Glutamatergic neuron (in vitro differentiated cells): ENCODE measurements around the gene MAP3K1. TPM values are rescaled to one million over a fixed set of nuclear protein-coding genes. Genes with fewer than 3 reads are reported as not detected.
"Not testable (repeated sequence)": the region's sequence is repeated elsewhere in the genome, so short reads cannot be mapped to it uniquely, and the experiment has no call there.

Source experiments
- DNase-seq: peaks from one replicate; pipeline ENCODE4 v3.0.0; 2022
- H3K27ac Mint-ChIP-seq: one replicate; pipeline ENCODE4 v1.8.0; 2020; ENCODE audit warnings: mild to moderate bottlenecking, mixed read lengths, inconsistent platforms; ENCODE audit not compliant: unreplicated experiment
- H3K27me3 Mint-ChIP-seq: one replicate; pipeline ENCODE4 v1.8.0; 2020; ENCODE audit warnings: mild to moderate bottlenecking, moderate library complexity, mixed read lengths, inconsistent platforms; ENCODE audit not compliant: unreplicated experiment
- H3K36me3 Mint-ChIP-seq: one replicate; pipeline ENCODE4 v1.8.0; 2020; ENCODE audit warnings: mild to moderate bottlenecking, mixed read lengths, inconsistent platforms; ENCODE audit not compliant: unreplicated experiment
- H3K4me1 Mint-ChIP-seq: one replicate; pipeline ENCODE4 v1.8.0; 2020; ENCODE audit warnings: mild to moderate bottlenecking, low read depth, mixed read lengths, inconsistent platforms; ENCODE audit not compliant: unreplicated experiment
- H3K4me3 Mint-ChIP-seq: one replicate; pipeline ENCODE4 v1.8.0; 2020; ENCODE audit warnings: mild to moderate bottlenecking, mixed read lengths, inconsistent platforms; ENCODE audit not compliant: unreplicated experiment
- H3K9me3 Mint-ChIP-seq: one replicate; pipeline ENCODE4 v1.8.0; 2020; ENCODE audit warnings: mild to moderate bottlenecking, moderate library complexity, mixed read lengths, inconsistent platforms; ENCODE audit not compliant: unreplicated experiment
- total RNA-seq: library from RNA; stranded (reverse); fragmentation: NEBNext Ultra II Directional; extraction: Animal tissue kit (Norgen Biotek cat#: 25700); gene quantifications from one replicate; pipeline ENCODE4 v1.2.1, GENCODE V29; 2021; ENCODE audit not compliant: unreplicated experiment
- TF ChIP-seq, protein P1 (sequence below): fragments of 200-600 bp; sonication (generic); IDR thresholded peaks from one replicate; pipeline ENCODE4 v1.5.0; 2021; ENCODE audit not compliant: partially characterized antibody, unreplicated experiment

The MAP3K1 gene
- total RNA-seq, 1 donor from 2014 or later = 10.1 TPM

DNA sequence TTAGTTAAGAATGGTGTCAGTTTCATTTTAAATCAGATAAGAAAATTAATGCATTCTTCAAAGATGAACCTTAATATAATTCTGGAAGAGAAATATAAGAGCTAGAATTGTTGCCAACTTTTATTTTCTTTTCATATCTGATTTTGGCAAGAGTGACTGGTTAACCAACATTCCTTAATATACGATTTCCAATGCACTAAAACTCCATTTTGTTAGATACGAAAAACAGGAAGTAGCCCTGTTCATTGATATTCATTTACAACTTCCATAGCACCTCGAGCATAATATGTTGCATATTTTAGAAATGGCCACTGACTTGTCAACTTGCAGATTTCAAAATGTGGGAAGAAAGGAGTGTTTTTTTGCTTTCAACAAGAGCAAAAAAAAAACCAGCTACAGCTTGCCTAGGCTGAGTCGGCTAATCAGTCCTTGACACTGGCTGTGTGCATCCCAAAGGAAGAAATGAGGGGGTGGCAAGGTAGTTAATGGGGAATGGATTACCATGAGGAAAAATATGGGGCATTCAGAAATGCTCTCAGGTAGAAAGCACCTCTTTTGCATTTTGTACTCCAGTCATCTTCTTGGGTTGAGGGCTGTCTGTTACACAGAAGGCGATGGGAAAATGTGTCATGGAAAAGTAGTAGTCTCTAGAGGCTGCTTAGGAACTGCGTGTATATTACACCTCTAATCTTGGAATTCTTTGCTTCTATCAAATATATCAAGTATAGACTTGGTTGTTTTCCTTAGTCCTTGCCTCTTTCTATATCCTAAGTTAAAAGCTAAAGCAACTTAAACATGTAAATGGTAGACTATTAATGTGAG is 3.9 kb downstream of the MAP3K1 start:
- Mint-ChIP-seq H3K36me3 (no peaks in the 10 kb centered on the region), H3K27ac (no peak overlapping the region), H3K27me3 (peaks cover 8% of the 10 kb centered on the region), H3K4me3 (no peak overlapping the region), H3K4me1 (peaks cover 14% of the 10 kb centered on the region), H3K9me3 (no peaks in the 10 kb centered on the region)
- TF ChIP-seq, protein P1, sequence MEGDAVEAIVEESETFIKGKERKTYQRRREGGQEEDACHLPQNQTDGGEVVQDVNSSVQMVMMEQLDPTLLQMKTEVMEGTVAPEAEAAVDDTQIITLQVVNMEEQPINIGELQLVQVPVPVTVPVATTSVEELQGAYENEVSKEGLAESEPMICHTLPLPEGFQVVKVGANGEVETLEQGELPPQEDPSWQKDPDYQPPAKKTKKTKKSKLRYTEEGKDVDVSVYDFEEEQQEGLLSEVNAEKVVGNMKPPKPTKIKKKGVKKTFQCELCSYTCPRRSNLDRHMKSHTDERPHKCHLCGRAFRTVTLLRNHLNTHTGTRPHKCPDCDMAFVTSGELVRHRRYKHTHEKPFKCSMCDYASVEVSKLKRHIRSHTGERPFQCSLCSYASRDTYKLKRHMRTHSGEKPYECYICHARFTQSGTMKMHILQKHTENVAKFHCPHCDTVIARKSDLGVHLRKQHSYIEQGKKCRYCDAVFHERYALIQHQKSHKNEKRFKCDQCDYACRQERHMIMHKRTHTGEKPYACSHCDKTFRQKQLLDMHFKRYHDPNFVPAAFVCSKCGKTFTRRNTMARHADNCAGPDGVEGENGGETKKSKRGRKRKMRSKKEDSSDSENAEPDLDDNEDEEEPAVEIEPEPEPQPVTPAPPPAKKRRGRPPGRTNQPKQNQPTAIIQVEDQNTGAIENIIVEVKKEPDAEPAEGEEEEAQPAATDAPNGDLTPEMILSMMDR = no peak
- DNase-seq = no peak

- not testable (repeated sequence) for H3K9me3 Mint-ChIP-seq, H3K36me3 Mint-ChIP-seq, H3K27ac Mint-ChIP-seq, H3K27me3 Mint-ChIP-seq, H3K4me3 Mint-ChIP-seq, DNase-seq
- peaks cover 14% of the 10 kb centered on the region for H3K4me1 Mint-ChIP-seq
Measured at GRCh38 chr5:56821868-56822267, 6.5 kb downstream of the MAP3K1 start.

DNA sequence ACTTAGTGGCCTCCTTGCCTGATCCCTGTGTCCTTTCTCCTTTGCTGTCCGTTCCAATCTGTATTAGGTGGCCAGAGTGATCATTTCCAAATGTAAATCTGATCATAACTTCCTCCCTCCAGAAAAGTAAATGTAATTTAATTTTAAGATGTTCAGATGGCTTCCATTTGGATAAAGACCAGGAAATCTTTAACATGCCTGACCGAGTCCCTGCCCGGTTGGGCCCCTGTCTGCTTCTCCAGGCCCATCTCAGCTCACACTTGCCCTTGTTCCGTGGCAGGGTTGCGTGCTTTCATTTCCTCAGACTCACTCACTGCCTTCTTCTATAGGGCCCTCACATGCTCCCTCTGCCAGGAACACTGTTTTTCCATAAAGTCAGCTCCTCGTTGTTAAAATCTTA is 7.6 kb downstream of the MAP3K1 start:
- Mint-ChIP-seq H3K27ac (no peak overlapping the region), H3K4me1 (peaks cover 8% of the 10 kb centered on the region), H3K9me3 (no peaks in the 10 kb centered on the region), H3K4me3 (no peak overlapping the region), H3K36me3 (no peaks in the 10 kb centered on the region), H3K27me3 (no peaks in the 10 kb centered on the region)
- TF ChIP-seq, protein P1 = no peak
- DNase-seq = no peak

DNA sequence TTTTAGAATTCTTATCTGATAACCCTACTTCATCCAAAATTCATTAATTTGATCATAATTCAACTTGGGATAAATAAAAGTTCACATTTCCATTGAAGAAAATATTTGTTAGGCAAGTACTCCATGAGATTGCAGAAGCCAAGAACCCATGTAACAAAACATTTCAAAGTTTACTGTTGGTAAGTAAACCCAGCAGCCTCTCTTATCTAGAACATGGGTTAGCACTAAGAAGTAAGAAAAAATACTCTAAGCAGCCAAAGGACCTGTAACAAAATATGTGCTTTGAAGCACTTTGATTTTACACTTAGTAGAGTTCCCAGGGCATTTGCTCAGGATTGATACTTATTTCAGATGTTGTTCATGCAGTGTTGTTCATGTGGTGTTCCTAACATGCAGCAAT is 8.7 kb downstream of the MAP3K1 start:
- no peak for DNase-seq
- Mint-ChIP-seq H3K4me1 (peaks cover 8% of the 10 kb centered on the region), H3K27me3 (no peaks in the 10 kb centered on the region), H3K4me3 (no peak overlapping the region), H3K27ac (no peak overlapping the region), H3K9me3 (no peaks in the 10 kb centered on the region), H3K36me3 (no peaks in the 10 kb centered on the region)
- TF ChIP-seq, protein P1 = no peak

- H3K4me3 Mint-ChIP-seq = no peak overlapping the region
- H3K9me3 Mint-ChIP-seq = no peaks in the 10 kb centered on the region
- DNase-seq = no peak
- no peaks in the 10 kb centered on the region for H3K27me3 Mint-ChIP-seq
- H3K4me1 Mint-ChIP-seq = no peaks in the 10 kb centered on the region
- no peak overlapping the region for H3K27ac Mint-ChIP-seq
- no peaks in the 10 kb centered on the region for H3K36me3 Mint-ChIP-seq
- TF ChIP-seq, protein P1 = no peak
Measured at GRCh38 chr5:56825222-56825824, 10.0 kb downstream of the MAP3K1 start.
